Ovary (tissue), 9 donors: ENCODE measurements around the gene UBXN2A. TPM values are rescaled to one million over a fixed set of nuclear protein-coding genes. Genes with fewer than 3 reads are reported as not detected.

Source experiments
- DNase-seq, 5 donors: peaks; one replicate each; pipeline ENCODE4 v3.0.0-alpha.2; 2019 to 2020
- H3K27ac ChIP-seq, 2 donors: fragments of 200-600 bp; one replicate each; pipeline versions ENCODE4 v1.5.1 to v1.8.0; 2019 to 2022
- H3K27me3 ChIP-seq: fragments of 200-600 bp; one replicate; pipeline ENCODE4 v1.8.0; 2022
- H3K36me3 ChIP-seq: fragments of 200-600 bp; sonication (generic); one replicate; pipeline ENCODE4 v1.5.1; 2019
- H3K4me1 ChIP-seq: one replicate; pipeline ENCODE4 v1.8.1; 2013; ENCODE audit warnings: mild to moderate bottlenecking, moderate library complexity; ENCODE audit not compliant: insufficient read depth
- H3K4me3 ChIP-seq: fragments of 200-600 bp; sonication (generic); one replicate; pipeline ENCODE4 v1.5.1; 2017
- H3K9me3 ChIP-seq, 2 donors: fragments of 200-600 bp in 1 of 2; sonication (generic) in 1 of 2; one replicate each; pipeline versions ENCODE4 v1.5.1 to v1.8.1; 2013 to 2019; ENCODE audit warnings: mild to moderate bottlenecking in 1 of 2, moderate library complexity in 1 of 2
- EP300 ChIP-seq: sonication (generic); formaldehyde crosslinking; IDR thresholded peaks from one replicate; pipeline ENCODE4 v1.6.1; 2017; ENCODE audit warnings: antibody characterized with exemption
- POLR2A ChIP-seq: fragments of 450-650 bp; IDR thresholded peaks from one replicate; pipeline ENCODE4 v1.6.1; 2017; ENCODE audit warnings: antibody characterized with exemption, mild to moderate bottlenecking, moderate library complexity
- WGBS, 3 donors: extraction: QIAGEN DNeasy Blood & Tissue Kit in 1 of 3; methylation state at CpG; one replicate each; pipeline versions ENCODE4 v1.1.5 to v1.1.7; 2013 to 2017; 5-methylcytosine and 5-hydroxymethylcytosine counted together
- intact Hi-C, 4 donors: fragments of 100-400 bp; cut with DNase I; formaldehyde crosslinking; loops; one replicate each; pipeline versions ENCODE4 v1.11.0 to v1.15.1; 2022 to 2023
- polyA plus RNA-seq, 2 donors: library from polyadenylated mRNA; stranded (reverse); fragments of 200-250 nt in 1 of 2; fragments of 350-450 nt in 1 of 2; fragmentation: Illumina TruSeq in 1 of 2; extraction: RNeasy Lipid Tissue Mini Kit (QIAGEN cat#74804) in 1 of 2; gene quantifications; one replicate each; pipeline ENCODE4 v1.2.3, GENCODE V29; 2013 to 2014
- total RNA-seq, 7 donors: library from RNA; depleted of rRNA in 2 of 7; stranded (reverse); fragments of >200 nt in 2 of 7; fragmentation: NEBNext Ultra II Directional in 3 of 7; extraction: Animal tissue kit (Norgen Biotek cat#: 25700) in 3 of 7; gene quantifications; one replicate each; pipeline versions ENCODE4 v1.1.0 to v1.2.4, GENCODE V29; 2016 to 2023
- TF ChIP-seq, protein P1 (sequence below), 3 donors: fragments of 450-650 bp in 2 of 3; fragments of 200-600 bp in 1 of 3; IDR thresholded peaks; one replicate each; pipeline versions ENCODE4 v1.5.1 to v1.8.0; 2016 to 2022; ENCODE audit warnings: antibody characterized with exemption in 3 of 3, mild to moderate bottlenecking in 1 of 3
- donor health status: DM: no; HTN: no; CAD: no; lungs with moderate emphysema.
- donor health status: DM: no; HTN: no; CAD: no.
- donor health status: Bipolar disorder and iron deficiency.
- donor health status: DM: yes; HTN: yes; CAD: no.
- donor health status: DM: no; HTN: no; CAD: no.
- donor health status: DM: yes; HTN: yes; CAD: no.

The UBXN2A gene
- total and polyA plus RNA-seq, 9 donors, result 6.0 to 16.3 (median 14.0) TPM

GRCh38 chr2:23918837-23919489, 21.3 kb upstream of the UBXN2A start:
- intact Hi-C loops, result no loop called here

DNA sequence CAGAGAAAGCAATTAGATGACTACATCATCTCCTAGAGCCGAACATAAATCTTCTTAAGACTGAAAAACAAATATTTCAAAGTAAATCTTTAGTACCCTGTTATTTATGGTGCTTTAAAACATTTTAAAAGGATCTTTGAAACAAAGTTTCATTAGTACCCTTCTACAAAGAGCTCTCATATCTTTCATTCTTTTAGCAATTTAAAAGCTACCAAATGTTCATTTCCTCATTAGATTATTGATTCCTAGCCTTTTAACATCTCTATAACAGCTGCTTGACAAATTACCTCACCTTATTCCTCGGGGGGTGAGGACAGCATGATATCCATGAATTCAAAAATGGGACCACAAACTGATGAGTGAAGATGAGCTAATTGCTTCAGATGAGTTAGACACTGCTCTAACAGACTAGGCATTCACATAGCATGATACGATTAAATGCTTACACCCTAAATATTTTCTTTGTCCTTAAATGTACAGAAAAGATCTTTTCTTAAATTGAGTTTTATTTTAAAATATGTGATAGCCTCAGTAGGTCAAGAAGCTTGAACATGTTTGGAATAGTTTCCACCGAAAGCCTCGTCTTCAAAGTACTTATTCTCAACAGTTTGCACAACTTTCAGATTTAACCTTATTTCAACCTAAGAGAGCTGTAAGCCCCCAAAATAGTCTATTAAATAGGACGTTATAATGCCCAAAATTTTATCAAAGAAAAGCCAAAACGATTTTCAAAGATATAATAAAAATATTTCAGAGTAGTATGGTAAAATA, 15.5 kb upstream of the UBXN2A start:
- intact Hi-C loops, result loop anchor here in 1 of 4 donors (5.0 kb wide), 1 partner anchor 153 kb away; the partner anchor contains the start of gene SF3B6
- Histone ChIP-seq H3K27me3 (no peaks in the 10 kb centered on the region), H3K27ac (no peak overlapping the region), H3K36me3 (no peaks in the 10 kb centered on the region), H3K9me3 (no peaks in the 10 kb centered on the region), H3K4me1 (peaks cover 8% of the 10 kb centered on the region), H3K4me3 (peak overlapping the region; percentile 92)
- TF ChIP-seq POLR2A (no peak), EP300 (no peak)
- TF ChIP-seq, protein P1, sequence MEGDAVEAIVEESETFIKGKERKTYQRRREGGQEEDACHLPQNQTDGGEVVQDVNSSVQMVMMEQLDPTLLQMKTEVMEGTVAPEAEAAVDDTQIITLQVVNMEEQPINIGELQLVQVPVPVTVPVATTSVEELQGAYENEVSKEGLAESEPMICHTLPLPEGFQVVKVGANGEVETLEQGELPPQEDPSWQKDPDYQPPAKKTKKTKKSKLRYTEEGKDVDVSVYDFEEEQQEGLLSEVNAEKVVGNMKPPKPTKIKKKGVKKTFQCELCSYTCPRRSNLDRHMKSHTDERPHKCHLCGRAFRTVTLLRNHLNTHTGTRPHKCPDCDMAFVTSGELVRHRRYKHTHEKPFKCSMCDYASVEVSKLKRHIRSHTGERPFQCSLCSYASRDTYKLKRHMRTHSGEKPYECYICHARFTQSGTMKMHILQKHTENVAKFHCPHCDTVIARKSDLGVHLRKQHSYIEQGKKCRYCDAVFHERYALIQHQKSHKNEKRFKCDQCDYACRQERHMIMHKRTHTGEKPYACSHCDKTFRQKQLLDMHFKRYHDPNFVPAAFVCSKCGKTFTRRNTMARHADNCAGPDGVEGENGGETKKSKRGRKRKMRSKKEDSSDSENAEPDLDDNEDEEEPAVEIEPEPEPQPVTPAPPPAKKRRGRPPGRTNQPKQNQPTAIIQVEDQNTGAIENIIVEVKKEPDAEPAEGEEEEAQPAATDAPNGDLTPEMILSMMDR (IDR thresholded peaks at IDR 0.05), result no peak
- no peak for DNase-seq
- 12 to 14% (median 14%) methylated on average over 7 of the region's 7 CpGs for WGBS, 3 donors

More at GRCh38 chr2:23918837-23919489, 21.3 kb upstream of the UBXN2A start:
- Histone ChIP-seq H3K4me3 (no peak overlapping the region), H3K27ac (no peak overlapping the region), H3K4me1 (no peaks in the 10 kb centered on the region), H3K9me3 (no peaks in the 10 kb centered on the region), H3K27me3 (no peaks in the 10 kb centered on the region), H3K36me3 (no peaks in the 10 kb centered on the region)
- WGBS, 3 donors, result 91 to 93% (median 92%) methylated on average over 8 of the region's 8 CpGs
- no peak for TF ChIP-seq POLR2A
- TF ChIP-seq, protein P1 (IDR thresholded peaks at IDR 0.05), result no peak
- TF ChIP-seq EP300, result no peak
- no peak for DNase-seq

DNA sequence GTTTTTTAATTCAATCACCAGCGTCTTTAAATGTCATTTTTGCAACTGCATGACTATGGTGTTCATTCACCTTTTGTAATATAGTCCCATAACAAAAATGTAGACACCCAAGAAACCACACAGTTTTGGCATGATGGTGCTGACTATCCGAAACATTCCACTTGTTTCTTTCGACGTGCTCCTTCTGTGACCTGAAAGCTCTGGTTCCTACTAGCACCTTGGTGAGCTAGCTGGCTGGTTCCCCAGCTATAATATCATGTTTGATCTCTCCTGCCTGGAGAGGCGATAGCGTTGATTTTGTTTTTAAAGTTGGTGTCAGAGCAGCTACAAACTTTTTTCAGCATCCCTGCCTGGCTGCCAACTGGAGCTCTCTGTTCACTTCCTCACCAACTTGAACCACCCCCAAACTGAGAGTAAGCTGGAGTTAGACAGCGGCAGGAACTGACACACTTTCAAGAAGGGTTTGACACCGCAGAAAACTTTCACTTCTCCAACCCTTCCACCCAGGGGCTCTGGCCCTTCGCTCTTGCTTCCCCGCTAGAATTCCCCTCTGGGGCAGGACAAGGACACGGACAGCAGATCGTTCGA, 14.5 kb upstream of the UBXN2A start:
- intact Hi-C loops, result loop anchor here in 2 of 4 donors (2.0 to 5.0 kb wide), 3 partner anchors 151 to 159 kb away; partner anchors contain the start of genes SF3B6 (in 2 of the 2) and TP53I3 (in 1 of the 2)

DNA sequence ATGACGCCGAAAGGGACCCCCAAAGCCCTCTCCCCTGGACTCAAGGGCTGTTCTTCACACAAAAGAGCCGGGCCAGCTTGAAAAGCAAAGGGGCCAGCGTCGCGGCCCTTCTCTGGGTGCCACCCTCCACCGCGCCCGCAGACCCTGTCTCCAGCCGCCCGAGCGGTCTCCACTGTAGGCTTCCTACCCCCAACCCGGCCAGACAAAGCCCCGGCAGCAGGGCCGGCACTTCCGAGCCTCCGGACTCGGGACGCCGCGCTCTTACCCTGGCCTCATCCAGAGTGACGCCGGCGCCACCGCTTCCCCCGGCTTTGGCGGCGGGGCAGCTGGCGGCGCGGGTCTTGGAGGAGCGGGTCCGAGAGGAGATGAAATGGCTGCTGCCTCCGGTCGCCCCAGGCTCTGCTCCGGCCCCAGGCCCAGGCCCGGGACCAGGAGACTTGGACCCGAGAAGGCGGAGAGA, 13.9 kb upstream of the UBXN2A start:
- DNase-seq, result peak; percentile 33 to 66 (median 52)

More for the DNA sequence above, 14.5 kb upstream of the UBXN2A start:
- H3K36me3 ChIP-seq, result no peaks in the 10 kb centered on the region
- H3K4me3 ChIP-seq, result peak overlapping the region; percentile 92
- peak in 3 of 5 donors; percentile 27 to 51 (median 43) for DNase-seq
- H3K4me1 ChIP-seq, result peaks cover 8% of the 10 kb centered on the region
- TF ChIP-seq POLR2A (no peak), EP300 (no peak)
- TF ChIP-seq, protein P1 (IDR thresholded peaks at IDR 0.05), result no peak
- no peaks in the 10 kb centered on the region for H3K27me3 ChIP-seq
- peak overlapping the region; percentile 97 to 98 for H3K27ac ChIP-seq
- 1% methylated on average over 13 of the region's 13 CpGs for WGBS, 3 donors
- H3K9me3 ChIP-seq, result no peaks in the 10 kb centered on the region

More for the DNA sequence above, 13.9 kb upstream of the UBXN2A start:
- Histone ChIP-seq H3K36me3 (no peaks in the 10 kb centered on the region), H3K27me3 (no peaks in the 10 kb centered on the region), H3K4me1 (peaks cover 8% of the 10 kb centered on the region), H3K4me3 (peak overlapping the region; percentile 92), H3K27ac (peak overlapping the region; percentile 97 to 98), H3K9me3 (no peaks in the 10 kb centered on the region)
- TF ChIP-seq EP300, result no peak
- TF ChIP-seq, protein P1 (IDR thresholded peaks at IDR 0.05), result no peak
- intact Hi-C loops, result loop anchor here in 2 of 4 donors (2.0 to 5.0 kb wide), 3 partner anchors 150 to 158 kb away; partner anchors contain the start of genes SF3B6 (in 2 of the 2) and TP53I3 (in 1 of the 2)
- WGBS, 3 donors, result 0% methylated on average over 39 of the region's 39 CpGs
